Caco-2 (cell line): ENCODE data around the gene TNNI3K. TPM values are rescaled to one million over a fixed set of nuclear protein-coding genes. Genes with fewer than 3 reads are reported as not detected.

Experiments
- BruUV-seq: library from RNA; stranded (reverse); fragments of 400-500 nt; replicated peaks from 2 replicates; lab custom pipeline; 2021; lab: Mats Ljungman, UMichigan
- CTCF ChIA-PET: fragments of 300-600 bp; sonication (Branson Sonifier 250); formaldehyde crosslinking; loops from one replicate; lab custom pipeline; 2022; ENCODE audit warnings: antibody characterized with exemption; lab: Charles Lee
- POLR2A ChIA-PET: fragments of 300-600 bp; sonication (Branson Sonifier 250); formaldehyde crosslinking; loops from one replicate; lab custom pipeline; 2022; ENCODE audit warnings: antibody characterized with exemption; lab: Charles Lee
- DNase-seq, 2 experiments: peaks; one replicate each; pipeline versions ENCODE4 v3.0.0 to v3.0.0-alpha.2; 2020 to 2022
- H3K27me3 ChIP-seq: replicated peaks from 2 replicates; pipeline ENCODE4 v1.6.0; 2011; ENCODE audit warnings: low read length; ENCODE audit not compliant: control insufficient read depth, insufficient read depth
- H3K36me3 ChIP-seq: 2 replicates; pipeline ENCODE4 v1.5.1; 2011; ENCODE audit warnings: low read length; ENCODE audit not compliant: control insufficient read depth, insufficient read depth
- H3K4me1 ChIP-seq: fragments of 250-450 bp; sonication (Bioruptor Pico); 2 replicates; pipeline ENCODE4 v1.5.1; 2020; ENCODE audit warnings: mild to moderate bottlenecking
- H3K4me3 ChIP-seq: 2 replicates; pipeline ENCODE4 v1.5.1; 2011; ENCODE audit warnings: low read depth, mild to moderate bottlenecking, control low read depth, low read length
- H3K9me3 ChIP-seq: fragments of 250-450 bp; sonication (Bioruptor Pico); 2 replicates; pipeline ENCODE4 v1.5.1; 2020; ENCODE audit warnings: mild to moderate bottlenecking, moderate library complexity
- H3K27ac Mint-ChIP-seq: one replicate; pipeline ENCODE4 v1.8.0; 2022; ENCODE audit warnings: mixed read lengths; ENCODE audit not compliant: unreplicated experiment
- H3K27me3 Mint-ChIP-seq: one replicate; pipeline ENCODE4 v1.8.0; 2022; ENCODE audit warnings: mixed read lengths; ENCODE audit not compliant: insufficient read depth, unreplicated experiment
- H3K36me3 Mint-ChIP-seq: one replicate; pipeline ENCODE4 v1.8.0; 2022; ENCODE audit warnings: mild to moderate bottlenecking, mixed read lengths; ENCODE audit not compliant: insufficient read depth, unreplicated experiment
- H3K4me1 Mint-ChIP-seq: one replicate; pipeline ENCODE4 v1.8.0; 2022; ENCODE audit warnings: low read depth, mixed read lengths; ENCODE audit not compliant: unreplicated experiment
- H3K4me3 Mint-ChIP-seq: one replicate; pipeline ENCODE4 v1.8.0; 2022; ENCODE audit warnings: mild to moderate bottlenecking, moderate library complexity, mixed read lengths; ENCODE audit not compliant: unreplicated experiment
- H3K9me3 Mint-ChIP-seq: one replicate; pipeline ENCODE4 v1.8.0; 2022; ENCODE audit warnings: mixed read lengths; ENCODE audit not compliant: unreplicated experiment
- CTCF ChIP-seq, 2 experiments: fragments of 200-600 bp in 1 of 2; IDR thresholded peaks; 1 replicate in 1 of 2; 2 replicates in 1 of 2; pipeline versions ENCODE4 v1.5.1 to v1.8.0; 2011 to 2022; ENCODE audit warnings: antibody characterized with exemption in 1 of 2, control low read depth in 1 of 2, inconsistent platforms in 1 of 2, low read depth in 1 of 2, low read length in 1 of 2, mild to moderate bottlenecking in 1 of 2, moderate library complexity in 1 of 2; ENCODE audit not compliant: insufficient read depth in 1 of 2, severe bottlenecking in 1 of 2, unreplicated experiment in 1 of 2
- intact Hi-C: fragments of 100-400 bp; cut with micrococcal nuclease; formaldehyde crosslinking; loops from one replicate; pipeline ENCODE4 v1.10.0; 2022; ENCODE audit not compliant: unreplicated experiment
- total RNA-seq: library from RNA; stranded (reverse); gene quantifications from 2 replicates; pipeline ENCODE4 v1.2.3, GENCODE V29; 2022

TNNI3K gene
- total RNA-seq, 1 experiment from 2014 or later: not detected

DNA sequence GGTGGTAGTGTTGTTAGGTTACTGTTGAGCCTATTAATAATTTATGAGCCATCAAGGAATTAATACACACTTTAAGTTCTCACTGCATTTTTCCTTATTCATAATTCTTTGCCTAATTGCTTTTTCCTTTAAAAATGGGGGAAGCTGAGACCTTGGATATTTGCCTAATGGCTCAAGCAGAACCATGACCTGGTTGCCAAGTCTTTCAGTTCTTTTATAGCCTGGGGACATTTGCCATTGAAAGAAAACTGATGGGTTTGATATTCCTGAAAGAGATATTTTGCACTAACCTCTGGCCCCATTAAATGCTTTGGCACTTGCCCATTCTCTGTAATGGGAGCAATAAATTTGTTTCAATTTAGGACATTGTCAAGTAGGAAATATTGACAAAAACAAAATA lies 295.7 kb downstream of the TNNI3K start:
- Mint-ChIP-seq H3K36me3 (no peaks in the 10 kb centered on the region), H3K27ac (no peak overlapping the region), H3K27me3 (peaks cover 5% of the 10 kb centered on the region), H3K4me1 (no peaks in the 10 kb centered on the region), H3K9me3 (no peaks in the 10 kb centered on the region), H3K4me3 (no peak overlapping the region)
- POLR2A ChIA-PET: no interaction called here
- H3K27me3 ChIP-seq: no peaks in the 10 kb centered on the region
- no peaks in the 10 kb centered on the region for H3K36me3 ChIP-seq
- no peak overlapping the region for H3K4me3 ChIP-seq
- CTCF ChIA-PET: no interaction called here
- no peak for DNase-seq
- intact Hi-C loops: no loop called here
- no TSS peak for BruUV-seq
- no peaks in the 10 kb centered on the region for H3K9me3 ChIP-seq
- H3K4me1 ChIP-seq: no peaks in the 10 kb centered on the region
- TF ChIP-seq CTCF (IDR thresholded peaks at IDR 0.05; ENCODE audit: insufficient read depth in 1 of 2, low read depth in 1 of 2, low read length in 1 of 2, severe bottlenecking in 1 of 2, unreplicated experiment in 1 of 2): no peak

- no peaks in the 10 kb centered on the region for H3K4me1 Mint-ChIP-seq
- ChIA-PET POLR2A (no interaction called here), CTCF (no interaction called here)
- BruUV-seq: no TSS peak
- TF ChIP-seq CTCF (IDR thresholded peaks at IDR 0.05; ENCODE audit: insufficient read depth in 1 of 2, low read depth in 1 of 2, low read length in 1 of 2, severe bottlenecking in 1 of 2, unreplicated experiment in 1 of 2): no peak
- Histone ChIP-seq H3K27me3 (no peaks in the 10 kb centered on the region), H3K4me3 (no peak overlapping the region), H3K4me1 (no peaks in the 10 kb centered on the region), H3K9me3 (no peaks in the 10 kb centered on the region), H3K36me3 (no peaks in the 10 kb centered on the region)
- peaks cover 5% of the 10 kb centered on the region for H3K27me3 Mint-ChIP-seq
- H3K9me3 Mint-ChIP-seq: no peaks in the 10 kb centered on the region
- intact Hi-C loops: no loop called here
- no peak overlapping the region for H3K27ac Mint-ChIP-seq
- no peak for DNase-seq
- no peaks in the 10 kb centered on the region for H3K36me3 Mint-ChIP-seq
- no peak overlapping the region for H3K4me3 Mint-ChIP-seq
Measured at GRCh38 chr1:74531796-74532195, 296.6 kb downstream of the TNNI3K start.

GRCh38 chr1:74534241-74534640 lies 299.1 kb downstream of the TNNI3K start:
- no peaks in the 10 kb centered on the region for H3K36me3 Mint-ChIP-seq
- no peaks in the 10 kb centered on the region for H3K4me1 Mint-ChIP-seq
- H3K4me1 ChIP-seq: no peaks in the 10 kb centered on the region
- H3K27me3 ChIP-seq: no peaks in the 10 kb centered on the region
- POLR2A ChIA-PET: no interaction called here
- no peaks in the 10 kb centered on the region for H3K9me3 ChIP-seq
- H3K27me3 Mint-ChIP-seq: peaks cover 1% of the 10 kb centered on the region
- DNase-seq: no peak
- no peaks in the 10 kb centered on the region for H3K36me3 ChIP-seq
- intact Hi-C loops: no loop called here
- no peak overlapping the region for H3K4me3 ChIP-seq
- no TSS peak for BruUV-seq
- TF ChIP-seq CTCF (IDR thresholded peaks at IDR 0.05; ENCODE audit: insufficient read depth in 1 of 2, low read depth in 1 of 2, low read length in 1 of 2, severe bottlenecking in 1 of 2, unreplicated experiment in 1 of 2): no peak
- H3K9me3 Mint-ChIP-seq: no peaks in the 10 kb centered on the region
- H3K4me3 Mint-ChIP-seq: no peak overlapping the region
- no peak overlapping the region for H3K27ac Mint-ChIP-seq
- CTCF ChIA-PET: no interaction called here
